ENCODE results near the gene ABCA13.

Gene ABCA13

DNA sequence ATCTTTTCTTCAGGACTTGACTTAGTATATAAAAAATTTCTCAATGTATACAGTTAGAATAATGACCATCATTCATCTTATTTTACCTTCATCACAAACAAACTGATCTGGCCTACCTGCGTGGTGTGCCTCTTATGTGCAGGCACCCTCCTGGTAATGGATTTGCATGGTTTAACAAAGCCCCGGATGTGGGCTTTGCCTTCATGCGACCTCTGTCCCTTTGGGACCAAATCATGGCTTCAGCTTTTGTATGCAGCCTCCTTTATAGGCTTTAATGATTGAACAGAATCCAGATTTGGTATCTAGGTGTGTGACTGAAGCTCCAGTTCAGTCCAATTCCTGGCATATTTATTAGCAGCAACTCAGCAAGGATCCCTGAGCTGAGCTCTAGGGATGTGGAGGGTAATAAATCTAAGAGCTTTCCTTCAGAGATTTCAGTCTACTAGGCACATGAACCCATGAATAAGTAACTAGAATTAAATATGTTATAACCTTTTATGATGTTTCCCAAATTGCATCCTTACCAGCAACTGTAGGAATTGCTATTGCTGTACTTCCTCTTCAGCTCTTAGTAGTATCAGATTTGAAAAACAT, 256.9 kb downstream of the ABCA13 start:
- no peak for DNase-seq
- Histone ChIP-seq H3K27me3 (ENCODE audit: insufficient read depth, low read depth, severe bottlenecking) (no peaks in the 10 kb centered on the region), H3K4me3 (ENCODE audit: low read depth, low read length) (no peak overlapping the region), H3K36me3 (no peaks in the 10 kb centered on the region), H3K9me3 (ENCODE audit: severe bottlenecking) (no peaks in the 10 kb centered on the region), H3K27ac (no peak overlapping the region)
- TF ChIP-seq, protein P1, sequence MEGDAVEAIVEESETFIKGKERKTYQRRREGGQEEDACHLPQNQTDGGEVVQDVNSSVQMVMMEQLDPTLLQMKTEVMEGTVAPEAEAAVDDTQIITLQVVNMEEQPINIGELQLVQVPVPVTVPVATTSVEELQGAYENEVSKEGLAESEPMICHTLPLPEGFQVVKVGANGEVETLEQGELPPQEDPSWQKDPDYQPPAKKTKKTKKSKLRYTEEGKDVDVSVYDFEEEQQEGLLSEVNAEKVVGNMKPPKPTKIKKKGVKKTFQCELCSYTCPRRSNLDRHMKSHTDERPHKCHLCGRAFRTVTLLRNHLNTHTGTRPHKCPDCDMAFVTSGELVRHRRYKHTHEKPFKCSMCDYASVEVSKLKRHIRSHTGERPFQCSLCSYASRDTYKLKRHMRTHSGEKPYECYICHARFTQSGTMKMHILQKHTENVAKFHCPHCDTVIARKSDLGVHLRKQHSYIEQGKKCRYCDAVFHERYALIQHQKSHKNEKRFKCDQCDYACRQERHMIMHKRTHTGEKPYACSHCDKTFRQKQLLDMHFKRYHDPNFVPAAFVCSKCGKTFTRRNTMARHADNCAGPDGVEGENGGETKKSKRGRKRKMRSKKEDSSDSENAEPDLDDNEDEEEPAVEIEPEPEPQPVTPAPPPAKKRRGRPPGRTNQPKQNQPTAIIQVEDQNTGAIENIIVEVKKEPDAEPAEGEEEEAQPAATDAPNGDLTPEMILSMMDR (IDR thresholded peaks at IDR 0.05; ENCODE audit: low read depth, low read length), result no peak

DNA sequence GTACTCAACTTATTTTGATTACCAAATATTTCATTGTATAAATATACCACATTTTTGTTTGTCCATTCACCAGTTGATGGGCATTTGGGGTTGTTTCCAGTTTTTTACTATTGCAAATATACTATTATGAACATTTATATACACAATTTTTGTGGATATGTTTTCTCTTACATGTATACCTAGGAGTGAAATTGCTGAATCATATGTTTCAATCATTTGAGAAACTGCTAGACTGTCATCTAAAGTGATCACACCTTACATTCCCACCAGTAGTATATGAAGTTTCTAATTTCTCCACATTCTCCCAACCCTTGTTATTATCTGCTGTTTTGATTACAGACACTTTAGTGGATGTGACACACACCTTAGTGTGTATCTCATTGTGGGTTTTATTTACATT, 257.9 kb downstream of the ABCA13 start:
- H3K4me3 ChIP-seq (ENCODE audit: low read depth, low read length), result no peak overlapping the region
- TF ChIP-seq, protein P1 (IDR thresholded peaks at IDR 0.05; ENCODE audit: low read depth, low read length), result no peak
- H3K9me3 ChIP-seq (ENCODE audit: severe bottlenecking), result no peaks in the 10 kb centered on the region
- H3K27me3 ChIP-seq (ENCODE audit: insufficient read depth, low read depth, severe bottlenecking), result no peaks in the 10 kb centered on the region
- H3K36me3 ChIP-seq, result no peaks in the 10 kb centered on the region
- DNase-seq, result no peak
- no peak overlapping the region for H3K27ac ChIP-seq

GRCh38 chr7:48438206-48438605, 266.9 kb downstream of the ABCA13 start:
- TF ChIP-seq, protein P1 (IDR thresholded peaks at IDR 0.05; ENCODE audit: low read depth, low read length), result no peak
- Histone ChIP-seq H3K9me3 (ENCODE audit: severe bottlenecking) (no peaks in the 10 kb centered on the region), H3K4me3 (ENCODE audit: low read depth, low read length) (no peak overlapping the region), H3K36me3 (no peaks in the 10 kb centered on the region), H3K27me3 (ENCODE audit: insufficient read depth, low read depth, severe bottlenecking) (no peaks in the 10 kb centered on the region), H3K27ac (no peak overlapping the region)
- DNase-seq, result no peak

DNA sequence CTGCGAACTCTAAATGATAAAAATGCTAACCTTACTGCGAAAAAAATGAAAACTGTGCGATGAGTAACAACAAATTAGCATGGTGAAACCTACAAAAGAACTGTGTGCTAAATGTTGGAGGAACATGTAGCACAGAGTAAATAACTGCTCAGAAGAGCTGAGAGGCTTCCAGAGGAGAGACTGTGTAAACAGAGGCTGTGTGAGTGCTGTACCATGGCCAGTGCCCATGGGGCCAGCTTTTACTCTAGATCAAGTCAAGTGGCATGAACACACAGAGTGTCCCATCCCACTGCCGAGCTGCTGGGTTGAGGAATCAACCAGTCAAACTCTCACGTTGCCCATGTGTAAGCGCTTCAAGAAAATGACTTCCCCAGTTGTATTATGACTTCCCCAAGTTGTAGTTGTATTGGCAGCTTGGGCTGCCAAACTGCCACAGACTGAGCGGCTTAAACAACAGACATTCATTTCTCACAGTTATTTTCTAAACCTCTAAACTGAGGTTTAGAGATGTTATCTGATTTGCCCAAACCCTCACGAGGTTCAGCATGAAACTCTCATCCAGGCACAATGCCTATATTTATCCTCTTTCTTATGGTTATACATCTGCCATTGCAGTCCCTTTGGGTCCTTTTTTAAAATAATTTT, 270.7 kb downstream of the ABCA13 start:
- DNase-seq, result no peak
- H3K27me3 ChIP-seq (ENCODE audit: insufficient read depth, low read depth, severe bottlenecking), result no peaks in the 10 kb centered on the region
- H3K9me3 ChIP-seq (ENCODE audit: severe bottlenecking), result no peaks in the 10 kb centered on the region
- TF ChIP-seq, protein P1 (IDR thresholded peaks at IDR 0.05; ENCODE audit: low read depth, low read length), result no peak
- H3K36me3 ChIP-seq, result no peaks in the 10 kb centered on the region
- H3K4me3 ChIP-seq (ENCODE audit: low read depth, low read length), result no peak overlapping the region
- no peak overlapping the region for H3K27ac ChIP-seq

DNA sequence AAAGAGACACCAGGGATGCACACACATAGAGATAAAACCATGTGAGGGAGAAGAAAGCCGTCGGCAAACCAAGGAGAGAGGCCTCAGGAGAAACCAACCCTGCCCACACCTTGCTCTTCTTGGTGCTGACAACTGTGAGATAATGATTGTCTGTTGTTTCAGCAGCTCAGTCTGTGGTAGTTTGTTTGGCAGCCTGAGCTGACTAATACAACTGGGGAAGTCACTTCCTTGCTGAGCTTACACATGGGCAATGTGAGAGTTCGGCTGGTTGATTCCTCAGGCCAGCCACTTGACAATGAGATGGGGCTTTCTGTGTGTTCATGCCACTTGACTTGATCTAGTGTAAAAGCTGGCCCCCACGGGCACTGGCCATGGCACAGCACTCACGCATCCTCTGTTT, 271.8 kb downstream of the ABCA13 start:
- H3K27ac ChIP-seq, result no peak overlapping the region
- no peaks in the 10 kb centered on the region for H3K27me3 ChIP-seq (ENCODE audit: insufficient read depth, low read depth, severe bottlenecking)
- TF ChIP-seq, protein P1 (IDR thresholded peaks at IDR 0.05; ENCODE audit: low read depth, low read length), result no peak

GRCh38 chr7:48446721-48447120, 275.5 kb downstream of the ABCA13 start:
- TF ChIP-seq, protein P1 (IDR thresholded peaks at IDR 0.05; ENCODE audit: low read depth, low read length), result no peak
- no peak overlapping the region for H3K4me3 ChIP-seq (ENCODE audit: low read depth, low read length)
- no peaks in the 10 kb centered on the region for H3K9me3 ChIP-seq (ENCODE audit: severe bottlenecking)
- no peaks in the 10 kb centered on the region for H3K36me3 ChIP-seq
- H3K27me3 ChIP-seq (ENCODE audit: insufficient read depth, low read depth, severe bottlenecking), result no peaks in the 10 kb centered on the region
- no peak overlapping the region for H3K27ac ChIP-seq
- DNase-seq, result no peak

More for the DNA sequence above, 271.8 kb downstream of the ABCA13 start:
- Histone ChIP-seq H3K9me3 (ENCODE audit: severe bottlenecking) (no peaks in the 10 kb centered on the region), H3K36me3 (no peaks in the 10 kb centered on the region), H3K4me3 (ENCODE audit: low read depth, low read length) (no peak overlapping the region)
- no peak for DNase-seq

Measured in WERI-Rb-1 (cell line).